ENCODE data around the gene HSPB2.

DNA sequence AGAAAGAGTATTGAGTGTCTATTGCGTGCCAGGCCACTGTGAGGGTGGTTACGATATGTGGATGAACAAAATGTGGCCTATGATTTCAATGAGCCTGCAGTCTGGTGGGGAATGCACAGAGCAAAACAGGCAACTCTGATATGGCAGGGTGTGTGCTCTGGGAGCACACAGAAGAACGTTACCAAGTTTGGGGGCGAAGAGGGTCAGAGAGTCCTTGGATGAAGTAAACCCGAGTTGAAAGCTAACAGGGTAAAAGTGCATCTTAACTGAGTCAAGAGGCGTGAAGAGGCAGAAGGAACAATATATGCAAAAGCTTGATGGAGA, 32.9 kb upstream of the HSPB2 start:
- TF ChIP-seq CTCF (IDR thresholded peaks at IDR 0.05; ENCODE audit: control extremely low read depth in 1 of 3, insufficient read depth in 1 of 3, low read depth in 1 of 3, low read length in 3 of 3) (no peak), TEAD4 (IDR thresholded peaks at IDR 0.05; ENCODE audit: low read depth, low read length) (no peak), TAF1 (IDR thresholded peaks at IDR 0.05; ENCODE audit: low read depth, low read length) (no peak), SP4 (IDR thresholded peaks at IDR 0.05; ENCODE audit: low read length) (no peak)
